Cortex of kidney (tissue), 1 donor: ENCODE measurements around the gene GMPR.
"Not testable (repeated sequence)": the region's sequence is repeated elsewhere in the genome, so short reads cannot be mapped to it uniquely, and the experiment has no call there.

ENCODE experiments used
- DNase-seq: peaks from one replicate; lab custom pipeline; 2025; lab: John Stamatoyannopoulos, UW

The GMPR gene

DNA sequence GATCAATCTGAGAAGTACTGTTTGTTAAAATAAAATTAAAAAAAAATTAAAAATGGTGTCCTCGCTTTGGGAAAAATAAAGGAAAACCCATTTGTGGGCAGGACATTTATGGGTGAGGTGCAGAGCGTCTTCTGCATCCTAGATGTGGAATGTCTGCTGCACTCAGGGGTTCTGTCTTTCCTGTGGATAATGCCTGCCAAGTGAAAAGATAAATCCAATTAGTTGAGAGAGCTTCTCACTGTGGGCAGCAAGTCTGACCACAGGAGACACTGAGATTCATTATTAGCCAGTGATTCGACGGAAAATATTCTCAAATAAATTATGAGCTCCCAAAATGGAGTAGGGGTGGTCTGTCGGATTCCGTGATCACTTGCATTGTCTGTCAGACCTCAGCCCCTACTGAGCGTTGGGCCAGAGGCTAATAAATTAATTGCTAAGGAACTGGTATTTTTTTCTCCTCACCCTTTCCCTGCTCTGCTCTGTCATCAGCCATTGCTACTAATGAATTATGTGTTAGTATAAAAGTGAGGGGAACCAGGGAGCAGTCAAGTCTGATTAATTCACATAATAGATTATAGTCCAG is 10.0 kb downstream of the GMPR start:
- DNase-seq, result no peak

DNA sequence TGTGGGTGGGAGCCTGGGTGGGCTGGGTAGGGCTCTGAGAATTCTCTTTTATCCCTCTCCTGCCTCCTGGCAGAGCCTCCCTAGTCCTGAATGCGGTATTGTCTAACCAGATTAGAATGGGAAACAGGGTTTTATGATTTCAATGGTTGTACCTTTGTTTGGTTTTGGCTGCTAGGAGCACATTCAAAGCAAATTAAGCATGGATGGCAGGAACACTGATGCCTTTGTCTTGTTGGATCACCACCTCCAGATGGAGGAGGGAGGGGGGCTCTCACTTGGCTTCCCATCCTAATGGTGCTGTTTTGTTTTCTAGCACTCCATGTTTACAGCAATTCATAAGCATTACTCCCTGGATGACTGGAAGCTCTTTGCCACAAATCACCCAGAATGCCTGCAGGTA is 11.6 kb downstream of the GMPR start:
- DNase-seq, result no peak

DNA sequence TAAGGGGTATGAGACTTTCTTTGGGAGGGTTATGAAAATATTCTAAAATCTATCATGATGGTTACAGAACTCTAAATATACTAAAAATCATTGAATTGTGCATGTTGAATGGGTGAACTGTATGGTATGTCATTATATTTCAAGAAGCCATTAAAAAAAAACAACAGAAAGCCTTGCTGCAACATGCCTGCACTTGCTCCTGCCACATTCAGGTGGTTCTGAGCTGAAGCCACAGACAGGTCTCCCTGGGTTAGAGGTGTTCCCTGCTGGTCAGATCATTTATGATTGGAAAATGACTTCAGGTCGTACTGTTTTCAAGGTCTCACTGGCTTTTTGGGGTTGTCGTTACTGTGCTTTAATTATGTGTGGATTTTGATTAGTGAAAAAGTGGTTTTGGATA is 13.3 kb downstream of the GMPR start:
- no peak for DNase-seq

DNA sequence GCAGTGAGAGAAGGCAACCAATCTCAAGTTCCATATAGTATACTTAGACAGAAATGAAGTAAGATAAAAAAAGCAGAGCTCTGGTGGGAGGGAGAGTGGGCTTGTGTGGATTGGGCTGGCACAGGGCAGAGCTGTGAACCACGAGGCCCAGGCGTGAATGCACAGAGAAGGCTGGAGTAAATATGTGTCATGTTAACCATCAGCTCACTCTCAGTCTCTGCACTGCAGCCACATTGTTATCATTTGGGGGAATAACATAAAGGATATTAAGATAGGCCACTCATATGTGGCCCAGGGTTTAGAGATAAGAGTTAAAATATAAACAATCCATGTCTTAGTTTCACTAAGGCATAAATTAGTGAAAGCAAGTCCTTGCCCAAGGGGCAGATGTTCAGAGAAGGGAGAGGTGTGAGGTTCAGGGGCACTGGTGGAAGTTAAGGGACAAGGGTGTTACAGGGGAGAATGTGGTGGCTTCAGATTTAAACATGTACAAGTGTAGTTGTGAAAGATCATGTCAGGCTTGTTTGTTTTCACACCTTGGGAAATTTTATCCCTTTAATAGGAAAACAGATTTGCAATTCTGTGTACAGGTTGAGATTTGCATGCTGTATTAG is 14.4 kb downstream of the GMPR start:
- no peak for DNase-seq

DNA sequence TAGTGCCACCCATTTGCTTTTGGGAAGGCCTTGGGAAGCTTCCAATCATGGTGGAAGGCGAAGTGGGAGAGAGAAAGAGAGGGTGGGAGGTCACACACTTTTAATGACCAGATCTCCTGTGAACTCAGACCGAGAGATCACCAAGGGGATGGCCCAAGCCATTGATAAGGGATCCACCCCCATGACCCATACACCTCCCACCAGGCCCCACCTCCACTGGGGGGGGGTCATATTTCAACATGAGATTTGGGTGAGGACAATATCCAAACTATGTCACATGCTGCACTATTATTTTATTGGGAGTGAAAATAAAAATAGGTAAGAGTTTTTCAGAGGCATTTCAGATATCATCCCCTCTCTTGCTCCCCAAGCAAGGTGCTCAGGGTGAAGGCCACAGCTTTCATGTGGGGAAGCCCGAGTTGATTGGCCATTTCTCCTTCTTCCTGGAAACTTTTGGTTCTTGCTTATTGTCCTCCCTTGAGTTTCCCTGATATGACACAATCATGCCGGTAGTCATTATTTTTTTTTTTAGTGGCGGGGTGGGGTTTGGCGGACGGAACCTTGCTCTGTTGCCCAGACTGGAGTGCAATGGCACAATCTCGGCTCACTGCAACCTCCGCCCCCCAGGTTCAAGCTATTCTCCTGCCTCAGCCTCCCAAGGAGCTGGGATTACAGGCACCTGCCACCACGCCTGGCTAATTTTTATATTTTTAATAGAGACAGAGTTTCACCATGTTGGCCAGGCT is 15.2 kb downstream of the GMPR start:
- no peak for DNase-seq

DNA sequence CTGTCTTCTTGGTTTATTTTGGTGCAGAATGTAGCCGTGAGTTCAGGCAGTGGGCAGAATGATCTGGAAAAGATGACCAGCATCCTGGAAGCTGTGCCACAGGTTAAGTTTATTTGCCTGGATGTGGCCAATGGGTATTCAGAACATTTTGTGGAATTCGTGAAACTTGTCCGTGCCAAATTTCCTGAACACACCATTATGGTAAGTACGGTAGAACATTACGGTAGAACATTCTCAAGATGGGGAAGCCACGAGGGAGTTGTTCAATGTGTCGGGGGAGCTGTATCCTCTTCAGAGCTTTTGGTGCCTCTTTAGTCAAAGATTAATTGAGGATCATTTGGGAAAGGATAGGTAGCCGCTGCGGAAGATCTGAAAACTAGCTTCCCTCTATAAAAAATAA is 16.1 kb downstream of the GMPR start:
- DNase-seq, result no peak

DNA sequence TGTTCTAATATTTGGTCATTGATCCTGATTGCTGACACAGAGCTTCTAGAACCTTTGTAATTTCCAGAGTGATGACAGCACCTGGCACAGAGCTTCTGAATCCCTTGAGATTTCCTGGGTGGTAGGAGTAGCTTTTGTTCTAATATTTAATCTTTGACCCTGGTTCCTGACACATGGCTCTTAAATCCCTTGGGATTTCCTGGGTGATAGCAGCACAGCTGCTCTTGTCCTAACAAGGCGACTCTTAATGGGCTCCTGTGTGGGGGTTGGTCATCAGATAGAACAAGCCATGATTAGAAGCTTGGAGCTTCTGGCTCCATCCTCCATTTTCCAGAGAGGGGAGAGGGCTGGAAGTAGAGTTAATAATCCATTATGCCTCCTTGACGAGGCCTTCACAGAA is 18.4 kb downstream of the GMPR start:
- no peak for DNase-seq

DNA sequence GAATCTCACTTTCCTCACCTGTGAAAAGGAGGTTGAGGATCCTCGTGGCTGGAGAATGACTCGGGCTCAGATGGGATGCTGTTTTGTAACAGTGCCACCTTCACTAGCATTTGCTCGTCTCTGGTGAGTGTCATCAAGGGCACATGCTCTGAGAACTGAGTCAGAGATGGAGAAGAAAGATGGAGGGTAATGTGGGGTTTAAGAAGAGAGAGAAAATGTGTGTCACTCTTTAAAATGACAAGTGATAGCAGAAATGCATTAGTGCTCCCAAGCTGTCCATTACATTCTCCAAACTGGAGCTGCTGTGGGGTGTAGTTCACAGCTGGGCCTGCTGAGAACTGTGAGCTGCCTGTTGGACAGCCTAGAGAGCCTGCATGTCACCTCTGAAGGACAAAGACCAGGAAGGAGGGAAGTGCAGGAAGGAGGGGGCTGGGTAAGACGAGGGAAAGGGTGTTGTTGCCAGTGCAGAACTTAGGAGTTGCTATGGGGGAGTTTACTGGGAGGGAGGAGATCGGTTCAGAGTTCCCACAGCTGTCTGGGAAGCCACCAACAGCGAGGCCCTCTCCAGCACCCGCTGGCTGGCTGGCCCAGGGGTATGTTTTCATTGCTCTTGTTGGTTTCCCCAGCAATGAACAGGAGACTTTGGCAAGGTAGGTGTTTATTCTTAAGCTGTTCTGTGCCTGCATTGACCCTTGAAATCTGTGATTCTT is 19.8 kb downstream of the GMPR start:
- DNase-seq, result no peak

DNA sequence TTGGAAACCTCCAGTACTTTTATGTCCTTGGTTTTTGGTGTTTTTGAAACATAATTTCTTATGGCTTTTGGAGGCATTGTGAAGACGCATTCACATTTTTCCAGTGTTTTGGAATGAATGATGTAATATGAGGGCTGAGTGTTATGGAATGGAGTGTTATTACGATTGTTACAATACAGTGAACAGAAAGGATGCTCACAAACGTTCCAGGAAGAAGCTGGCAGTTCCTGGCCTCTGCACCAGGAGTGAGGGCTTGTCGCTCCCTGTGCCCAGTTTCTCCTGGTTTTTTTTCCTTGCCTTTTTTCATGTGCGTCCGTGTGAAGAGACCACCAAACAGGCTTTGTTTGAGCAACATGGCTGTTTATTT is 20.3 kb downstream of the GMPR start:
- no peak for DNase-seq

DNA sequence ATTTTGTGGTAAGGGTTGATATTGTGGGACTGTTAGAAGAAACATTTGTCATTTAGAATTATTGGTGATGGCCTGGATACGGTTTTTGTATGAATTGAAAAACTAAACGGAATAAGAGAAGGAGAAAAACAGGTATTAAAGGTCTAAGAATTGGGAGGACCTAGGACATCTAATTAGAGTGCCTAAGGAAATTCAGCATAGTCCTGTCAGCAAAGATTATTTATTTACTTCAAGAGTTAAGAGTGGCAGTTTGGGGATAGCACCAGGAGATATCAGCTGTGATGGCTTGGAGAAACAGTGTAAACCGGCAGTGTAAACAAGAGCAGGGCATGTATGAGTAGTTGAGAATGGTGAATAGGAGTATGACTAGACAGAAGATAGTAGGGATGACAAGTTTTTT is 21.2 kb downstream of the GMPR start:
- not testable (repeated sequence) for DNase-seq

DNA sequence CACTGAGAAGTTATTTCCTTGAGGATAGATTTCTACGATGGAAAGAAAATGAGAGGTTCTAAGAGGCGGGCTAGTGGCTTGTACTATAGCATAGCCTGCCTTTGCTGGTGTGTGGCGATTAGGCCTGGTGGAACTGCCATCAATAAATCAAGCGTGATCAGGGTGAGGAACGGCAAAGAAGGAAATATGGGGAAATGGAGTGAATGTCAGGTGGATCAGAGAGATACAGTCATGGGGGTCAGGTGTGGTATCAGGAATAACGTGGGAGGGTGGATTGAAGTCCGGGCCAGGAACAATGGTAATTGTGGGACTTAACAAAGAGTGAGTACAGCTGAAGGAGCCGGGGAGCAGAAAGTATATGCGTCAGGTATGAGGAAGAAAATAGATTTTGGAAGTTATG is 22.2 kb downstream of the GMPR start:
- not testable (repeated sequence) for DNase-seq

DNA sequence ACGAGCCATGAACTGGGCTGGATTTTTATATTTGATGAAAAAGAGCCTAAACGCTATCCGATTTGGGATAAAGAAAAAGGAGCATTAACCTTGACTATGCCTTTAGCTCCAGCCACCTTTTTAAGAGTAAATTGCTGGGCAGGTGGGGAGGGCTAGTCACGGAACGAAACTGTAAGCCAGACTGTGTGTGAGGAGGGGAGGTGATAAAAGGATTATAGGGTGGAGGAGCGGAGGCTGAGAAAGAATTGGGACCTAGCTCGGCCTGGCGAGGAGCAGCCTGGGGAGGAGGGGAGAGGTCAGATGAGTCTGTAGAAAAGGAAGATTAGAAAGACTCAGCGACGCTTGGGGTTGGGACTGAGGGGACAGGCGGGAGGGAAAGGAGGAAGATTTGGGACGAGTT is 24.4 kb downstream of the GMPR start:
- DNase-seq, result not testable (repeated sequence)

DNA sequence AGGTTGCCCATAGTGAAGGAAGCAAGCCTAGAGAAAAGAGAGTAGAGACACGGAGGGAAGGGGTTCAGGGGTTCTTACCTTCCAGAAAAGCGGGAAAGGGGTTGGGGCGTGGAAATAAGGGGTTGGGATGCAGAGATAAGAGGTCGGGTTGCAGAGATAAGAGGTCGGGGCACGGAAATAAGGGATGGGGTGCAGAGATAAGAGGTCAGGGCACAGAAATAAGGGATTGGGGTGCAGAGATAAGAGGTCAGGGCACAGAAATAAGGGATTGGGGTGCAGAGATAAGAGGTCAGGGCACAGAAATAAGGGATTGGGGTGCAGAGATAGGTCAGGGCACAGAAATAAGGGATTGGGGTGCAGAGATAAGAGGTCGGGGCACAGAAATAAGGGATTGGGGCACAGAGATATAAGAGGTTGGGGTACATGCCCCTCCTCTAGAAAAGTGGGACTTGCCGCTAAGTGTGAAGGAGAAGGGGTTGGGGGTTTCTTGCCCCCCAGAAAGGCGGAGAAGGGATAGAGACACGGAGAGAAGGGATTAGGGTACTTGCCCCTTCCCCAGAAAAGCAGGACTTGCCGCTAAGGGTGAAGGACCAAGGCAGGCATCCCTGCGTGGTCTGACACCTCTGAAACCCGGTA is 25.2 kb downstream of the GMPR start:
- not testable (repeated sequence) for DNase-seq

DNA sequence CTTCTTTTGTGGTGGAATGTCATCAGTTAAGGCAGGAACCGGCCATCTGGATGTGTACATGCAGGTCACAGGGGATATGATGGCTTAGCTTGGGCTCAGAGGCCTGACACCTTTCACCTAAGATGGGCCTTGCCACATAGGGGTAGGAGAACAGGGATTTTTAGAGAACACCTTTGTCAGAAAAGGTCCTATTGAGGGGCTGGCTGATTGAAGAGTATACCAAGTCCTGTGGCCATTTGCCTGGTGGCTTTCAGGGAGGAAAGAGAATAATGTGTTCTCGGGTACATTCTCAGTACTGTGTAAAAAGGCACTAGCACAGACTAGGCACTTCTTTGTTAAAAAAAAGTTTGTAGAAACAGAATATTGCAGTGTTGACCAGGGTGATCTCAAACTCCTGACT is 26.4 kb downstream of the GMPR start:
- DNase-seq, result no peak

DNA sequence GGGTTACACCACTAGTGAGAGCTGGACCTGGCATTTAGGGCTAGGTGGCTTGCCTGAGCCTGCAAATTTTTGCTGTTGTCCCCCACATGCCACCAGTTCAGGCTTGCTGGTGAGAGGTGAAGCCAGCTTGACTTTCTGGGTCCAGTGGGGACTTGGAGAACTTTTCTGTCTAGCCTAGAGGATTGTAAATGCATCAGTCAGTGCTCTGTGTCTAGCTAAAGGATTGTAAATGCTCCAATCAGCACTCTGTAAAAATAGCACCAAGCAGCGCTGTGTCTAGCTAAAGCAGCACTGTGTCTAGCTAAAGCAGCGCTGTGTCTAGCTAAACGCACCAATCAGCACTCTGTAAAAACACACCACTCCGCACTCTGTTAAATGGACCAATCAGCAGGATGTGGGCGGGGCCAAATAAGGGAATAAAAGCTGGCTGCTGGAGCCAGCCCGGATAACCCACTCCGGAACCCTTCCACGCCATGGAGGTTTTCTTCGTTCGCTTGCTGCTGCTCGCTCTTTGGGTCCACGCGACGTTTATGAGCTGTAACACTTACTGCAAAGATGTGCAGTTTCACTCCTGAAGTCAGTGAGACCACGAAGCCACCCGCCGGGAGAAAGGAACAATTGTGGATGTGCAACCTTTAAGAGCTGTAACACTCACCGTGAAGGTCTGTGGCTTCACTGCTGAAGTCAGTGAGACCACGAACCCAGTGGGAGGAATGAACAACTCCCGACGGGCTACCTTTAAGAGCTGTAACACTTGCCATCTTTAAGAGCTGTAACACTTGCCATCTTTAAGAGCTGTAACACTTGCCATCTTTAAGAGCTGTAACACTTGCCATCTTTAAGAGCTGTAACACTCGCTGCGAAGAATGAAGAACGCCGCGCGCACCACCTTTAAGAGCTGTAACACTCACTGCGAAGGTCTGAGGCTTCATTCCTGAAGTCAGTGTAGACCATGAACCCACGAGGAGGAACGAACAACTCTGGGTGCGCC is 27.3 kb downstream of the GMPR start:
- no peak for DNase-seq

DNA sequence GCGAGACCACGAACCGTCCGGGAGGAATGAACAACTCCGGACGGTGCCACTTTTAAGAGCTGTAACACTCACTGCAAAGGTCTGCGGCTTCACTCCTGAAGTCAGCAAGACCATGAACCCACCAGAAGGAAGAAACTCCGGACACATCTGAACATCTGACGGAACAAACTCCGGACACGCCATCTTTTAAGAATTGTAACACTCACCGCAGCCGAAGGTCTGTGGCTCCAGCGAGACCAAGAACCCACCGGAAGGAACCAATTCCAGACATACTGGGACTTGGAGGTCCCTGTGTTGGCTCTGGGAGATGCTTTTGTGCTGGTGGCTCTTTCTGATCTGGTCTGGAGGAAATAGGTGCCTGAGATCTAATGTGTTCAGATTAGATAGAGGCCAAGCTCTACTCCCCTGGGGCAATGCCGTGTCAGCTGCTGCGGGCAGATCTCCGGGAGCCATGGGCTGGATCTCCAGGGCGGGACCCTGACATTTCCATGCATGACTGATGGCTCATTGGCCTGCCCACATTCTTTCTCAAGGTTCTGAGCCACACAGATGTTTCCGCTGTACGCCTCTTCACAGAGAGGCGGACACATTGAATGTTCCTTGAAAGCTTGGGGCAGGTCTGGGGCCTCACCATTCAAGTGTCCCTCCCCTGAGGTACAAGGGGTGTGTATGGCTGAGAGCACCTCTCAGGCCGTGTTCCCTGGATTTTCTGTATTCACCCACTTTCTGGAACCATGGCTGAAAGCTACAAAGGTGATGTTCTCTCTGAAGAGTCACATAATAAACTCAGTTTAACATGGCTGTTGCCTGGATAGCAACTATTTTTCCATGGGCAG is 29.3 kb downstream of the GMPR start:
- no peak for DNase-seq

DNA sequence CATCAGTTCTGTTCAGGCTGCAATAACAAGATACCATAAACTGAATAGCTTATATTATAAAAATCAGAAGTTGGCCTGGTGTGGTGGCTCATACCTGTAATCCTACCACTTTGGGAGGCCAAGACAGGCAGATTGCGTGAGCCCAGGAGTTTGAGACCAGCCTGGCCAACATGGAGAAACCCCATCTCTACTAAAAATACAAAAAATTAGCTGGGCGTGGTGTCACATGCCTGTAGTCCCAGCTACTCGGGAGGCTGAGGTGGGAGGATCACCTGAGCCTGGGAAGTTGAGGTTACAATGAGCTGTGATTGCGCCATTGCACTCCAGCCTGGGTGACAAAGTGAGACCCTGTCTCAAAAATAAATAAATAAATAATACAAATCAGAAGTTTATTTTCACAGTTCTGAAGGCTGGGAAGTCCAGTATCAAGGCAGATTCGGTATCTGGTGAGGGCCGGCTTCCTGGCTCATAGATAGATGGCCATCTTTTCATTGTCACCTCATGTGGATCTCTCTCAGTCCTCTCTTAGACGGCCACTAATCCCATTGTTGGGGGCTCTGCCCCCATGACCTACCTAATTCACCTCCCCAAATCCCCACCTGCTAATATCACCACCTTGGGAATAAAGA is 31.2 kb downstream of the GMPR start:
- DNase-seq, result not testable (repeated sequence)

DNA sequence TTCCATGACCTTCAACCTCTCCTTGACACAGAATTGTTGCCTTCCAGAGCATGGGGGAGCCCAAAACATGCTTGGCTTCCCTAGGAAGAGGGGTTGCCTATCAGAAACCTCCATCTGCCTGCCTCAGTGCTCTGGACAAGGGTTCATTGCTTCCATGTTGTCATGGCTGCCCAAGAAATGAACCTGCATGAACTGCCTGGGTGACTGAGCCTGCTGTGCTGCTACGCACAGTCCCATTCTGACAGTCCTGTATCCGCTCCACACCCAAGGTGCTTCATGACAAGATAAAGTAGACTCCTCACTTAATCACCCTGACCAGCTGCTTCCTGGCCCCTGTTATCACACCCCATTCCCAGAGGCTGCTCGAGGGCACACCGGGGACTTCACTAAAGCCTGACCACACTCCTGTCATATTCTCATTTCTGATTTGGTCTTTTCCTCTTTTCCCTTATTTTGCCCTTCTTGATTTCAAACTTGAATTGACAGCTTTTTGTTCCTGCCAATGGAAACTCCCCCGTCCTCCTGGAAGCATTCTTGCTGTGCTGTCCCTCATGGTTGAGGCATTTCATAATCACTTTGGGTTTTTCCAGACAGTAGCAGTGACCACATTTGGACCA is 31.9 kb downstream of the GMPR start:
- DNase-seq, result no peak

DNA sequence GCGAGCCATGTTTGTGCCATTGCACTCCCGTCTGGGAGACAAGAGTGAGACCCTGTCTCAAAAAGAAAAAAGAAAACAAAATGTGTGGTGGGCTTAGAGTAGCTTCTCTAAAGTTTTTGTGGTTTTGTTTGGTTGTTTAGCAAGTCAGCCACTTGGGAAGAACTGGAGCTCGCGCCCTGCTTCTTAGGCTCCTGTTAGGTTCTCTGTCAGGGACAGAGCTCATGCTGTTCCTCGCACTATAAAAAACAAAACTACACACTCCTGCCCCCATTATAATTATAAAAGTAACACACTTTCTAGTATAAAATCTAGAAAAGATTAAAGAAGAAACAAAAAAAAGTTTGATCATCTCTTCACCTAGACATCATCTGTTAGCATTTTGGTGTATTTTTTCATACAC is 33.0 kb downstream of the GMPR start:
- DNase-seq, result no peak
